ENCODE results near the gene RUSF1.

DNA sequence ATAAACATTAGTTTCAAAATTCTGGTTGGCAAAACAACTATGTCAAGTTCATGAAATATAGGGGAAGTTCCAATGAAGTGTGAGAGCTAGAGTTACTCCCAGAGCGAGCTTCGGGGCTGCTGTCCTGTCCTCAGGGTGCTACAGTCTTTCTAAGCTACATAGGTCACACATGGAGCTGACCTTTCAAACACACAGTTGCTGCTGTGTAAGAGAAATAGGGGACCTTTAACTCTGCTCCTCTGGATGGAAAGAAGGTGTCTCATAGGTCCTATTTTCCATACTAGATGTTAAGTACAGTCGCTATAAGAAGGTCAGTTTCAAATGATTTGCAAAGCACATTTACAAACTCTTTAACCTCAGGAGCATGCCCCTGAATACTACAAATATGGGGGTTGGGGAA, 13.2 kb upstream of the RUSF1 start:
- TF ChIP-seq, protein P1, sequence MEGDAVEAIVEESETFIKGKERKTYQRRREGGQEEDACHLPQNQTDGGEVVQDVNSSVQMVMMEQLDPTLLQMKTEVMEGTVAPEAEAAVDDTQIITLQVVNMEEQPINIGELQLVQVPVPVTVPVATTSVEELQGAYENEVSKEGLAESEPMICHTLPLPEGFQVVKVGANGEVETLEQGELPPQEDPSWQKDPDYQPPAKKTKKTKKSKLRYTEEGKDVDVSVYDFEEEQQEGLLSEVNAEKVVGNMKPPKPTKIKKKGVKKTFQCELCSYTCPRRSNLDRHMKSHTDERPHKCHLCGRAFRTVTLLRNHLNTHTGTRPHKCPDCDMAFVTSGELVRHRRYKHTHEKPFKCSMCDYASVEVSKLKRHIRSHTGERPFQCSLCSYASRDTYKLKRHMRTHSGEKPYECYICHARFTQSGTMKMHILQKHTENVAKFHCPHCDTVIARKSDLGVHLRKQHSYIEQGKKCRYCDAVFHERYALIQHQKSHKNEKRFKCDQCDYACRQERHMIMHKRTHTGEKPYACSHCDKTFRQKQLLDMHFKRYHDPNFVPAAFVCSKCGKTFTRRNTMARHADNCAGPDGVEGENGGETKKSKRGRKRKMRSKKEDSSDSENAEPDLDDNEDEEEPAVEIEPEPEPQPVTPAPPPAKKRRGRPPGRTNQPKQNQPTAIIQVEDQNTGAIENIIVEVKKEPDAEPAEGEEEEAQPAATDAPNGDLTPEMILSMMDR (IDR thresholded peaks at IDR 0.05) = no peak
- TF ChIP-seq POLR2A (IDR thresholded peaks at IDR 0.05) (no peak), EP300 (IDR thresholded peaks at IDR 0.05) (no peak)
